NT2/D1 (cell line): ENCODE results near the gene LRRC45.

Experiments used
- SUZ12 ChIP-seq: IDR thresholded peaks from 2 replicates; pipeline ENCODE4 v1.6.1; 2011; ENCODE audit not compliant: insufficient read length, insufficient read depth; ENCODE audit errors: extremely low read depth
- YY1 ChIP-seq: IDR thresholded peaks from 2 replicates; pipeline ENCODE4 v1.6.1; 2011; ENCODE audit not compliant: insufficient read length, insufficient read depth
- ZNF274 ChIP-seq: IDR thresholded peaks from 2 replicates; pipeline ENCODE4 v1.6.1; 2011; ENCODE audit warnings: mild to moderate bottlenecking, low read depth, low read length

GRCh38 chr17:82077617-82078358, 54.7 kb downstream of the LRRC45 start:
- TF ChIP-seq ZNF274 (no peak), YY1 (no peak), SUZ12 (no peak)
